Stimulated activated naive B cell treated with anti-CD40 and anti-IgM and Interleukin-4, amounts not matched to agents 10 μg/mL and 1 μg/mL and 100 μg/mL, for 72 hours (primary cell): Measurements from ENCODE around the gene SLC39A13.

Experiments used
- ATAC-seq, 2 donors: fragments of 150-1000 bp; cut with Tn5 transposase; replicated peaks; 2 replicates each; pipeline ENCODE4 v1.10.0; 2021; ENCODE audit warnings: moderate library complexity in 1 of 2
- DNase-seq: peaks from one replicate; pipeline ENCODE4 v3.0.0; 2021
- H3K27ac Mint-ChIP-seq: one replicate; pipeline ENCODE4 v1.8.0; 2022; ENCODE audit warnings: mild to moderate bottlenecking, mixed read lengths
- H3K27me3 Mint-ChIP-seq, 2 donors: one replicate each; pipeline ENCODE4 v1.8.0; 2022; ENCODE audit warnings: mixed read lengths in 2 of 2
- H3K36me3 Mint-ChIP-seq, 2 donors: one replicate each; pipeline ENCODE4 v1.8.0; 2022; ENCODE audit warnings: mixed read lengths in 2 of 2, mild to moderate bottlenecking in 1 of 2
- H3K4me1 Mint-ChIP-seq, 2 donors: one replicate each; pipeline ENCODE4 v1.8.0; 2022; ENCODE audit warnings: mixed read lengths in 2 of 2, mild to moderate bottlenecking in 1 of 2
- H3K4me3 Mint-ChIP-seq, 2 donors: one replicate each; pipeline ENCODE4 v1.8.0; 2022; ENCODE audit warnings: mild to moderate bottlenecking in 2 of 2, mixed read lengths in 2 of 2, moderate library complexity in 1 of 2
- H3K9me3 Mint-ChIP-seq, 2 donors: one replicate each; pipeline ENCODE4 v1.8.0; 2022; ENCODE audit warnings: mixed read lengths in 2 of 2, mild to moderate bottlenecking in 1 of 2

Gene SLC39A13

GRCh38 chr11:47403135-47403534 lies 5.3 kb upstream of the SLC39A13 start:
- Mint-ChIP-seq H3K27ac (peak overlapping the region; percentile 73), H3K27me3 (no peaks in the 10 kb centered on the region), H3K4me3 (no peak overlapping the region), H3K9me3 (no peaks in the 10 kb centered on the region), H3K36me3 (no peaks in the 10 kb centered on the region), H3K4me1 (peaks cover 37 to 55% of the 10 kb centered on the region in 2 donors)
- DNase-seq, result no peak
- ATAC-seq, result no peak

DNA sequence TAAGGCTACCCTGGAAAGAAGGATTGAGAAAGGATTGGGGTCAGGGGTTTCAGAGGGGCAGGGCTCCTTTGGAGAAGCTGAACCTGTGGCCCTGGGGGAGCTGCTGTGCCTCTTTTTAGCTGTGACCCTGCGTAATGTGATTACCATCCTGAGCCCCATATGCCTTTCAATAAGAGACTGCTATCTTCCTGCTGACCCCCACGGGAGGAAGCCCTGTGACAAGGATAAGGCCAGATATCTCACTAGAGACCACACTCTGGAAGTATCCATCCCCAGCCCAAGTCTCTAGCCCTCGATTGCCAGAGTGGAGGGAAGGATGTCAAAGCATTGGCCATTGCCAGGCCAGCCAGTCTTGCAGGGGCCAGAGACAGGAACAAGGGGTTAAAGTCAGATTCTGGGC lies 4.8 kb upstream of the SLC39A13 start:
- Mint-ChIP-seq H3K27me3 (no peaks in the 10 kb centered on the region), H3K36me3 (no peaks in the 10 kb centered on the region), H3K9me3 (no peaks in the 10 kb centered on the region), H3K27ac (no peak overlapping the region), H3K4me3 (no peak overlapping the region), H3K4me1 (peaks cover 33 to 51% of the 10 kb centered on the region in 2 donors)
- DNase-seq (no peak), ATAC-seq (no peak)

DNA sequence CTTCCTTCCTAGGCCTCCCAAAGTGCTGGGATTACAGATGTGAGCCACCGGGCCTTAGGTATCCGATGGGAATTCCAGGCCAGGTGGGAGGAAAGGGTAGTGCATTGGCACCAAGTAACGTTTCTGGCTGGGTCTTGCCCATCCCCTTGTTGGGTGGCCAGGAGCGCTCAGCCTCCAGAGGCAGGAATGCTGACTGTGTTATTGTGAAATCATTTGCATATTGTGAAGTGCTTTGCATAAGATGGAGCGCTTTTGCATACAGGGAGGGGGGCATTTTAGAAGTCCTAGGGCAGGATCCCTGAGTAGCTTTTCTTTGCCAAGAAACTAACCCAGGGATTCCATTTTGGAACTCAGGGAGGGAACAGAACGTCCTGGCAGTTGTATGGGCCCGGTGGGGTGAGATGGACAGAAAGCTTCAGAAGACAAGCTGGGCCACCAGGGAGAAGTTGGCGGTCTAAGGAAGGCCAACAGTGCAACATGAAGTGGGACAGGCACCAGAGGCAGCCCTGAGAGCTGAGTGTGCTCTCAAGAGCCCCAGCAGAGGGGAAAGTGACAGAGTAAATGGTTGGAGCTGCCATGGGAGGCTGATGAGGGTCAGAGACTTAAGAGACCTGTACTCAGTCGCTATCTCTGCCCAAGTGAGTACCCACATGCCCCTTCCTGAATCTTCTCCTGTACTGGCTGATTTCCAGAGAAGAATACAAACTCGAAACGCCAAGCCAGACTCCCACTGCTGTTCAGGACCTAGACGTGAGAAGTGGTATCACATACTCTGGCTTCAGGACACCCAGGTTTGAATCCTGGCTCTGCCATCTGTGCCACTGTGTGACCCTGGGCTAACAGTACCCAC lies 1.3 kb upstream of the SLC39A13 start:
- Mint-ChIP-seq H3K27ac (peak overlapping the region; percentile 97), H3K27me3 (no peaks in the 10 kb centered on the region), H3K4me3 (peak overlapping the region; percentile 86 to 88), H3K9me3 (no peaks in the 10 kb centered on the region), H3K36me3 (peaks cover under 1 to 1% of the 10 kb centered on the region in 2 donors), H3K4me1 (peaks cover 25 to 42% of the 10 kb centered on the region in 2 donors)
- no peak for DNase-seq
- no peak for ATAC-seq

DNA sequence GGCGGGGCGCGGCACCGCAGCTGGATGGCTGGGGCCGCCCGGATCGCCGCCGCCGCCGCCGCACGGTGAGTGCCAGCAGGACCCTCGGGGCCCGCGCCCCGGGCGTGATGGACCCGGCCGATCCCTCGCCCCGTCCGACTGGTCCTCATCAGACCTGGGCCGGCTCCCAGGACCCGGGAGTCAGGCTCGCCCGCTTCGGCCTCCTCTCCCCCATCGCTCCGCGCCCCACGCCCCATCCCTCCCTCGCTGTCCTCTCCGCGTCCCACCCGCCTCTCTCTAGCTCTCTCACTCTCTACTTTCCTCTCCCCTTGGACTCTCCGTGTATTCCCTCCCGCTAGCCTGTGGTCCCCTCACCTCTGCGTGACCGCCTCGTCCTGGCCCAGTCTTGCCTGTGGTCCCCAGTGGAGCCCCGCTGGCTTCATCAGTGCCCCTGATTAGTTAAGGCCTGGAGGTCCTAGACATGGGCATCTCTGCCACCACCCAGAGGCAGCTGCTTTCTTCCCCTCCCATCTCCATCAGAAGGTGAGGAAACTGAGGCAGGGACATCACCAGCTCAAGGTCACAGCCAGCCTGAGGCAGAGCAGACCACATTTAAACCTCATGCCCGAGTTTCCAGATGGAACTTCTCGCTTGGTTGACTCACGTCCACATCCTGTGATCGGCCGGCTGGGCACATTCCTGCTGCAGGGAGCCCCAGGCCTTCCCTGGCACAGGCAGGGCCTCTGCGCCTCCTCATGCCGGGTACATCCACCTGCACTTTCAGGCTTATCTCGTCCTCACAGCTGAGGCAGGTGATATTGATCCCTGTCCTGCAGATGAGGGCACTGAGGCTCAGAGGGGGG lies 429 bp downstream of the SLC39A13 start:
- DNase-seq, result no peak
- Mint-ChIP-seq H3K27ac (peak overlapping the region; percentile 96), H3K4me1 (peaks cover 26 to 35% of the 10 kb centered on the region in 2 donors), H3K36me3 (peaks cover 9 to 13% of the 10 kb centered on the region in 2 donors), H3K27me3 (no peaks in the 10 kb centered on the region), H3K9me3 (no peaks in the 10 kb centered on the region), H3K4me3 (peak overlapping the region; percentile 94 to 99)
- ATAC-seq, result peak in 1 of 2 donors; percentile 12

DNA sequence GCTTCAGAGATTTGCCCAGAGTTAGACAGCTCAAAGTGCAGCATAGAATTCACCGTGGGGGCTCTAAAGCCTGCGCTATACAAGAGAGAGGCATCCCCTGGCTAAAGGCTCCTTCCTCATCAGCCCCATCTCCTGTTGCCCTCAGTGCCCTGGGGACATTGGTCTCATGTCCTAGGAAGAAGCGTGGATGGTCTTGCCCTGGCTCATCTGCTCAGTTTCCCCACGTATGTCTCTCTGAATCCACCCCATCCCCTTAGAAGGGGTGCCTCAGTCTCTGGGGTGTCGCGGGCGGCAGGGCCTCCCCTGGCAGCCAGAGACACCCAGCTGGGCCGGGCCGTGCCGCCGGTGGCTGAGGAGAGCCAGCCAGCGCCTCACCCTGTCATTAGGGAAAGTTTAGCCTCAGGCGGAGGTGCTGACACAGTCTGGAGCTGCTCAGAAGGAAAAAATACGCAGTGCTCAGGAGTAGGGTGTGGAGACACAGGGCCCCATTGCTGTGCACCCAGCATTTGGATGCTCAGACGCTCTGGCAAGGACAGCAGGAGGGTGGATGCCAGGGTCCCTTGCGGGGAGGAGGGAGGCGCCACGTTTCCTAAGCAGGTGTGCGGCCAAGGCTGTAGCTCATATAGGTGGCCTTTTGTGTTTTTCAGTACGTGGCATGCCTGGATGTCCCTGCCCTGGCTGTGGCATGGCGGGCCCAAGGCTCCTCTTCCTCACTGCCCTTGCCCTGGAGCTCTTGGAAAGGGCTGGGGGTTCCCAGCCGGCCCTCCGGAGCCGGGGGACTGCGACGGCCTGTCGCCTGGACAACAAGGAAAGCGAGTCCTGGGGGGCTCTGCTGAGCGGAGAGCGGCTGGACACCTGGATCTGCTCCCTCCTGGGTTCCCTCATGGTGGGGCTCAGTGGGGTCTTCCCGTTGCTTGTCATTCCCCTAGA lies 1.3 kb downstream of the SLC39A13 start:
- peaks cover 28 to 41% of the 10 kb centered on the region in 2 donors for H3K4me1 Mint-ChIP-seq
- H3K36me3 Mint-ChIP-seq, result peaks cover 15 to 18% of the 10 kb centered on the region in 2 donors
- H3K4me3 Mint-ChIP-seq, result peak overlapping the region; percentile 94 to 99
- ATAC-seq (no peak), DNase-seq (no peak)
- no peaks in the 10 kb centered on the region for H3K9me3 Mint-ChIP-seq
- H3K27me3 Mint-ChIP-seq, result no peaks in the 10 kb centered on the region
- H3K27ac Mint-ChIP-seq, result peak overlapping the region; percentile 96

GRCh38 chr11:47410370-47411264 lies 2.2 kb downstream of the SLC39A13 start:
- Mint-ChIP-seq H3K27me3 (no peaks in the 10 kb centered on the region), H3K27ac (peak overlapping the region; percentile 51), H3K9me3 (no peaks in the 10 kb centered on the region), H3K4me1 (peaks cover 28 to 41% of the 10 kb centered on the region in 2 donors), H3K36me3 (peaks cover 20 to 26% of the 10 kb centered on the region in 2 donors), H3K4me3 (no peak overlapping the region)
- ATAC-seq (no peak), DNase-seq (no peak)

GRCh38 chr11:47411884-47412746 lies 3.7 kb downstream of the SLC39A13 start:
- peaks cover 22 to 38% of the 10 kb centered on the region in 2 donors for H3K36me3 Mint-ChIP-seq
- H3K4me1 Mint-ChIP-seq, result peaks cover 24 to 35% of the 10 kb centered on the region in 2 donors
- H3K4me3 Mint-ChIP-seq, result no peak overlapping the region
- DNase-seq (peak; percentile 39), ATAC-seq (no peak)
- no peaks in the 10 kb centered on the region for H3K9me3 Mint-ChIP-seq
- H3K27ac Mint-ChIP-seq, result peak overlapping the region; percentile 62
- no peaks in the 10 kb centered on the region for H3K27me3 Mint-ChIP-seq

DNA sequence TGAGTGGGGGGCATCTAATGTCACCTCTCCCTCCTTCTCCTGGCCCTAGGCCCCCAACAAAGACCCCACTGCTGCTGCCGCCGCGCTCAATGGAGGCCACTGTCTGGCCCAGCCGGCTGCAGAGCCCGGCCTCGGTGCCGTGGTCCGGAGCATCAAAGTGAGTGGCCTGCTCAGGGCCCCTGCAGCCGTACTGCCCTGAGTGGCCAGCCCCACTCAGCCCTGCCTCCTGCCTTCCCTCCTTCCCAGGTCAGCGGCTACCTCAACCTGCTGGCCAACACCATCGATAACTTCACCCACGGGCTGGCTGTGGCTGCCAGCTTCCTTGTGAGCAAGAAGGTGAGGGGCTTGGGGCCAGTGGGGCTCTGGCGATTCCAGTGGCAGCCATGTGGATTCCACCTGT lies 5.0 kb downstream of the SLC39A13 start:
- peak overlapping the region; percentile 33 for H3K27ac Mint-ChIP-seq
- no peaks in the 10 kb centered on the region for H3K9me3 Mint-ChIP-seq
- DNase-seq (no peak), ATAC-seq (no peak)
- peaks cover 17 to 34% of the 10 kb centered on the region in 2 donors for H3K4me1 Mint-ChIP-seq
- H3K27me3 Mint-ChIP-seq, result no peaks in the 10 kb centered on the region
- H3K4me3 Mint-ChIP-seq, result no peak overlapping the region
- H3K36me3 Mint-ChIP-seq, result peaks cover 31 to 46% of the 10 kb centered on the region in 2 donors

GRCh38 chr11:47413908-47414684 lies 5.7 kb downstream of the SLC39A13 start:
- DNase-seq (no peak), ATAC-seq (no peak)
- no peak overlapping the region for H3K4me3 Mint-ChIP-seq
- no peaks in the 10 kb centered on the region for H3K9me3 Mint-ChIP-seq
- H3K27me3 Mint-ChIP-seq, result no peaks in the 10 kb centered on the region
- H3K36me3 Mint-ChIP-seq, result peaks cover 38 to 50% of the 10 kb centered on the region in 2 donors
- peak overlapping the region; percentile 34 for H3K27ac Mint-ChIP-seq
- H3K4me1 Mint-ChIP-seq, result peaks cover 14 to 38% of the 10 kb centered on the region in 2 donors

- Mint-ChIP-seq H3K9me3 (no peaks in the 10 kb centered on the region), H3K27ac (no peak overlapping the region), H3K36me3 (peaks cover 41 to 54% of the 10 kb centered on the region in 2 donors), H3K4me1 (peaks cover 8 to 38% of the 10 kb centered on the region in 2 donors), H3K27me3 (no peaks in the 10 kb centered on the region), H3K4me3 (no peak overlapping the region)
- DNase-seq (no peak), ATAC-seq (no peak)
These were observed 6.3 kb downstream of the SLC39A13 start for GRCh38 chr11:47414685-47415070.

GRCh38 chr11:47415091-47415854 lies 6.9 kb downstream of the SLC39A13 start:
- peak overlapping the region; percentile 47 for H3K27ac Mint-ChIP-seq
- DNase-seq, result no peak
- peaks cover 46 to 60% of the 10 kb centered on the region in 2 donors for H3K36me3 Mint-ChIP-seq

More at GRCh38 chr11:47415091-47415854, 6.9 kb downstream of the SLC39A13 start:
- Mint-ChIP-seq H3K4me1 (peaks cover 6 to 39% of the 10 kb centered on the region in 2 donors), H3K9me3 (no peaks in the 10 kb centered on the region), H3K4me3 (no peak overlapping the region), H3K27me3 (no peaks in the 10 kb centered on the region)
- no peak for ATAC-seq
